HG02623 (cell line): Measurements from ENCODE around the gene MEGF10.
A peak's percentile ranks its signal among the peaks of the same experiment; 100 is the strongest.

Experiments used
- ATAC-seq: cut with Tn5 transposase; IDR thresholded peaks from one replicate; pipeline ENCODE4 v1.9.1; 2021; ENCODE audit warnings: moderate library complexity; ENCODE audit not compliant: unreplicated experiment

MEGF10 gene

DNA sequence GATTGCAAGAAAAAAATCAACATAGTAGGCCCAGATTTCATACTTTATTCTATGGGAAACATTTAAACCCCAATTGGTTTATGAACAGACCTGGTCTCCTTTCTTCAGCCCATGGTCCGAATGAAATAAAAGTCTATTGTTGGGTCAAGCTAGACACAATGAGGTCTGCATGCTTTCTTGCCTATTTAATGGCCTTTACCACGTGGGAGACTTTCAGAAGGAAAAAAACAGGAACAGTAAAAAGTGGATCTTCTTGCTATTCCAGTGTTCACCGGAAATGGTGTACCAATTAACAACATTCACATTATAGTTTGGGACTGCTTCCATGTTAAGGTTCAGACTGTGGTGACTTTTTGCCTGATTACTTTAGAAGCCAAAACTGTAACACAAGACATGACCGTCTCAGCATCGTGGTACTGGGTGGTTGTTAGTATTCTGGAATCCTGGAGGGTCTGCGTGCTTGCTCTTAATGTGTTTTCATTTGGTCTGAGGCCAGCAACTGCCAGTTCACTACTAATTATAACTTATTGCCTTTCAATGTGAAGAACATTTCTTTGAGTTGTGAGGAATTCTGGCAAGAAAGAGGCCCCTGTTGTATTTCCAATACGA, 141.5 kb downstream of the MEGF10 start:
- no peak for ATAC-seq

- no peak for ATAC-seq
Measured at GRCh38 chr5:127433526-127433925, 142.9 kb downstream of the MEGF10 start.

- no peak for ATAC-seq
Measured at GRCh38 chr5:127434588-127434987, 144.0 kb downstream of the MEGF10 start.

DNA sequence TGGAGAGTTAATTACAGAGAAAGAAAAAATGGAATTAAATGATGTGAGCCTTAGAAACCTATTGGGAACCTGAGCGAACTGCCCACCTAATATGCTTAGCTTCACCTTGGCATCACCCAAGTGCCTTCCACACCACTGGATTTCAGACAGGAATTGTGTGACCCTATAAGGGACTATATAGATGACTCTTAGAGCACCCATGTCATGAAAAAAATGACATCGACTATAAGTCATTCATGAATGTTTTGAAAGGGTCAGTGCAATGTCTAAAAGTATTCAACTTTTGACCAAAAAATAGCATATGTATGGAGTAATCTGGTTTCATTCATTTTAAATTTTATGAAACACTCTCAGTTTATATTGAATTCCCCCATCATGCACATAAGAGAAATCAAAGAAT, 145.2 kb downstream of the MEGF10 start:
- no peak for ATAC-seq

DNA sequence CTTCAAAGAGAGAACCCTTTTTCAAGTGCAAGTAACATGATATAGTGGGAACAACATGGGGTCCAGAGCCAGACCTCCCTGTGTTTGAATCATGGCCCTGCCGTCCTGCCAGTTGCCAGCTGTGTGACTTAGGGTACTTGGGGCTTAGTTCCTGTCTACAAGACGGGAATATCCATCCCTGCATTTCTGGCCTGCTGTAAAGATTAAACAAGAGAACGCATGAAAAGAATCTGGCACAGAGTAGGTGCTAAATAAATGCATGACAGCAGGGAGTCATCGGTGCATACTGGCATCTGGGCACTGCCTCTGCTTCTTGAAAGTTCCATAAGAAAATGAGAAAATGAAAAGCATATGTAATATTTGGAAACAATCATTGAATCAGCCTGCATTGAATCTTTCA, 149.0 kb downstream of the MEGF10 start:
- ATAC-seq: no peak

GRCh38 chr5:127440831-127441230, 150.2 kb downstream of the MEGF10 start:
- no peak for ATAC-seq

DNA sequence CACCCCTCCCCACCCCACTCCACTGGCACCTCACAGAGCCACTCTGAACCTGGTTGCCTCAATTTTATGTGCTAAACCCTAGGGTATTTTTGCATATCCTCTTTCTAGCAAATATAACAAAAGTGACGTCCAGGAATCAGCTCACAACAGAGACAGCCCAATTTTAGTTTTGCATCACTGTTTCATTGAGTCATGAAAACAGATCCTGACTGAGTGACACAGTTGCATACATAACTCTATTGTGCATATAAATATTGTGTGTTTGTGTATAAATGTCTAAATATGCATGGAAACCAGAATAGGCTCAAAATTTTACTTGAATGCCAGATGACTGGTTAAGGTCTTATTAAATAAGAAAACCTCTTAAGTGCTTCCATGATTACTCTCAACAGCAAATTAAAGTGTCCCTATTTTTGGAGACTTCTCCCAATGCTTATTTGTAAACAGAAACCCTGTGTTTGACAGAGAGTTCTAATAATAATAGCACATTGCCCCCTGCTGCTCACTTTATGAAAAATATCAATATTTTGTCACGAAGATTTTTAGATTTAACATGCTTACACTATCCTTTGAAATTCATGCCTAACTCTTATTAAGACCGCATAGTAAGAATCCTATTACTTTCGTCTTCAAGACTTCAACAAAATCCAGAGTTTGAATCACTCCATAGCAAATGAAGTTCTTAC, 151.3 kb downstream of the MEGF10 start:
- no peak for ATAC-seq

DNA sequence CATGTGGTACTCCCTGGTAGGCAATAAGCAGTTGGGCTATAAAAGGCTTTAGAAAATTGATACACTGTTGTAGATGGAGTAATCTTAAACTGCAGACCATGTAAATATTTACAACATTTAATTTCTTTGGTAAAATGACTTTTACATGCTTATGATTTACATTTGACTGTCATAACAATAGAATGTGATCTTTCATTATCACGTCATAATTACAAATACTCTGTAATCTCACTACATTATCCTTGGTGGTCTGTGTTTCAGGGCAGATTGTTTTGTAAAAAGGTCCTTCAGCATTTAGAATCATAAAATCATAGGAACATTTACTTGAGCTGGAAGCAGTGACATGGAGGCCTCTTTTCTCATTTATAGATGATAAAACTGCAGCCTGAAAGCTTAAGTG, 153.6 kb downstream of the MEGF10 start:
- no peak for ATAC-seq

GRCh38 chr5:127445328-127445727, 154.7 kb downstream of the MEGF10 start:
- no peak for ATAC-seq

GRCh38 chr5:127446626-127447025, 156.0 kb downstream of the MEGF10 start:
- no peak for ATAC-seq

DNA sequence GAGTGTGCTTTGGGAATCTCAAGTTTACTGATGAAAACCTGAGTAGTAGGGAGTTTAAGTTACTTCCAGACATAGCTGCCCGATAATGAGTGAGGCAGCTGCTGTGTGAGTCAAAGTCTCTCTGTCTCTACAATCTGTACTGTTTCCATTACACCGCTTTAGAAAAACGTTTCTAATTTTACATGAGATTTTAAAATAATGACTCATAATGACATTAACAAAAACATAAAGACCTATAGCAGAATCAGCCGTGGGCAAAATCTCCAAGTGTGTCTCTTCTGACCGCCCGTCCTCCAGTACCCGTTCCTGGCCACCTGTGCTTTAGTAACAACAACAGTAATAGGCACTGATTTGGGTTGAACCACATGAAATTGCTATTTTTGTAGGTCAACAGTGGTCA, 157.2 kb downstream of the MEGF10 start:
- ATAC-seq: no peak

DNA sequence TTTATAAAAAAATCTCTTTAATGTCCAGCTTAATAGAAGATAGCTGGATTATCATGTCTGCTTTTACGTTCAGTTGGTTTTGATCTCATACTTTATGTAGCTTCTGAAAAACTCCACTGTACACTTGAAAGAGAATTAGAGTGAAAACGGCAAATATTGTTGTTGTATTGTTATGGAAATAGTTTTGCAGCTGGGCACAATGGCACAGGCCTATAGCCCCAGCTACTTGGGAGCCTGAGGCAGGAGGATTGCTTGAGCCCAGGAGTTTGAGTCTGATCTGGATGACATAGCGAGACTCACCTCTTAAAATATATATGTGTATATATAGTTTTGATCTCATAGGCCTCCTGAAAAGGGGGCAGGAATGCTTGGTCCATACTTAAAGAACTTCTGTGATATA, 159.4 kb downstream of the MEGF10 start:
- no peak for ATAC-seq

GRCh38 chr5:127451096-127451495, 160.5 kb downstream of the MEGF10 start:
- no peak for ATAC-seq

DNA sequence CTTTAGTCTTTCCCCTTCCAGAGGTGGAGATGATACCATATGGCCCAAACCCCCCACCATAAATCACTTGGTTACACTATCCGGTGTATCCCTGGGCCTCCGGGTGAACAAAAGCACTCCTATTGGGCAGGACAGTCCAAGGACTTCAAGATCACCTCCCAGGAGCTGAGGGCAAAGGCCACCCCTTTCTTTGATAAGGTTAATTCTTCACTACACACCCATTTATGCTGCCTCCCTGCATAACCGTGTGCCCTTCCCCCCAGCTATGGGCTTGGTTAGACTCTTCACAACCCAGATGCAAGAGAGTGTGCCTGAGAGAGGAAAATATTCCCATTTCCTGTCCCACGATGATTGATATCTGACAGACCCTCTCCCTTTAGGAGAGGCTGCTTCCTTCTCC, 162.0 kb downstream of the MEGF10 start:
- ATAC-seq: no peak

DNA sequence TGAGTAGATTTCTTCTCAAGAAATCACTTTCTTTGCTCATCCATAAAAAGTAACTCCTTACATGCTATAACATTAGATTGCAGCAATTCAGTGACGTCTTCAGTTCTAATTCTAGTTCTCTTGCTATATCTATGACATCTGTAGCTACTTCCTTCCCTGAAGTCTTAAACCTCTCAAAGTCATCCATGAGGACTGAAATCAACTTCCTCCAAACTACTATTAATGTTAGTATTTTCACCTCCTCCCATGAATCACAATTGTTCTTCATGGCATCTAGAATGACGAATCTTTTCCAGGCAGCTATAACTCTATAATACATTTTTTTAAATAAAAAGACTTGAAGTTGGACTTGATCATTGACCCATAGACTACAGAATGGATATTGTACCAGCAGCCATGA, 180.6 kb downstream of the MEGF10 start:
- ATAC-seq: no peak

GRCh38 chr5:127472700-127473099, 182.1 kb downstream of the MEGF10 start:
- ATAC-seq: no peak

DNA sequence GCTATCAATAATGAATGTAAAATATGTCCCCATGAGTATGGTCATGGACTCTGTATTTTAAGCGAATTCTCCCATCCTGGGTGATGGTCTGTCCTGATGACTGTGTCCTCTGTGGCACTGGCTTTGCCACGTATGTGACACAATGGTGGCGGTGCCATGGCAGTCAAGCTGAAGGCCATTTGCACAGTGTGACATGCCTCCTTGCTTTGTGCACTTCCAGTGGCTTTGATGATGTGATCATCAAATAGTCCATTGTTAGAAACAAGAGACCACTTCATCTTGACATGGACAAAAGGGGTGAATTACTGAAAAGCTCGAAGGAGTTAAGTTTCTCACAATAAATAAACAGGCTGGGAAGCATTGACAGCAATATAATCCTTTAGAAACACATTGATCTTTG, 195.9 kb downstream of the MEGF10 start:
- no peak for ATAC-seq

- peak; percentile 67 for ATAC-seq
Measured at GRCh38 chr5:127492854-127493738, 202.5 kb downstream of the MEGF10 start.

DNA sequence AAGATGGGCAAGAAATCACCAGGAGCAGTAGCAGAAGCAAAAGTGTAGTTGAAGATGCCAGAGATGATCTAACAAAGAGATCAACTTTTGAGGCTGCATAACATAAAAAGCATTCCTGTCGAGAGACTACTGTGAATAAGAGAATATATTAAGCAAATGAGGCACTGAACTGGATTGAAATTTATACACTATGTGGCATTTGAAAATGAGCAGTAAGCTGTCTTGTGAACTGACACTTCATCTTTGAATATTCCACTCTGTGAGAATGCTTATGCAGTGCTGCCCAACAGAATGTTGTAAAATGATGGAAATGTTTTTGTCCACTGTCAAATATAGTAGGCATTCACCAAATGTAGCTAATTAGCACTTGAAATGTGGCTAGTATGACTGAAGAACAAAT, 208.0 kb downstream of the MEGF10 start:
- no peak for ATAC-seq

DNA sequence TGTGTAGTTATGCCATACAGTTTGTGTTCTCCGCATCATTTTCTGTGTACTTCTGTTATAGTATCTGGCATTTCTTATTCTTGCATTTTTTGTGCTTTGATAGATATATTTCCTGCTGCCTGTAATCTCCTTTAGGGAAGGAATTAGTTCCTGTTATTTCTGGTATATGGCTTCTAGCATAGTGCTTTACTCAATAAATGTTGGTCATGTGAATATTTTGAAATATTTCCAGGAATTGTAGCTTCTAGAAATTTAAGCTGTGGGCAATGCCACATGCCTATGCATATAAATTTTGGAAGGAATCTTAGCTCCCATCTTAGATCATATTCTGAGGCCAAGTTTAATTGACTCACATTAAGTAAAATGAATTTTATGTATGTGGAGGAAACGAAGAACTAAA, 215.3 kb downstream of the MEGF10 start:
- no peak for ATAC-seq

DNA sequence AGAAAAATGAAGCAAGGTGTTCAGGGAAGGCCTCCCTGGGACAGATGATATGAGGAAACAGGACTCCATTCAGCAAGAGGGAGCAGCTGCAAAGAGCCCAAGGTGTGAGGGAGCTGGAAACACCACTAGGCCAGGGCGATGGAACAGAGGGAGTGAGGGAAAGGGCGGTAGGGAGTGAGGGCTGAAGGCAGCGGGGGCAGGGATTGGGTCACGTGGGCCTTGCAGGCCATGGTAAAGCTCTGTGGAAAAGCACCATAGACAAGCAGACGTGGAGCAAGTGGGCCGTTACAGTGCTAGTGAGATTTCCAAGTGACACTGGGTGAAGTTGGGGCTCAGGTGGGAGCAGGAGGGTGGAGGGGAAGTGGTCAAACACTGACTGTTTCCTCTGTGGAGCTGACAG, 216.0 kb downstream of the MEGF10 start:
- ATAC-seq: no peak
